Measurements from ENCODE around the gene CELF5.

Gene CELF5

GRCh38 chr19:3186891-3187661 is 37.4 kb upstream of the CELF5 start:
- no peak for TF ChIP-seq CTCF (IDR thresholded peaks at IDR 0.05; ENCODE audit: insufficient read depth, low read depth, low read length, missing control alignments)
- DNase-seq (ENCODE audit: low read depth) = no peak
- H3K4me3 ChIP-seq (ENCODE audit: low read depth, low read length) = peak overlapping the region; percentile 84

- H3K4me3 ChIP-seq (ENCODE audit: low read depth, low read length) = no peak overlapping the region
These were observed 36.6 kb upstream of the CELF5 start for GRCh38 chr19:3187662-3188511.

GRCh38 chr19:3188627-3189596 is 35.5 kb upstream of the CELF5 start:
- no peak overlapping the region for H3K4me3 ChIP-seq (ENCODE audit: low read depth, low read length)
- no peak for DNase-seq (ENCODE audit: low read depth)
- TF ChIP-seq CTCF (IDR thresholded peaks at IDR 0.05; ENCODE audit: insufficient read depth, low read depth, low read length, missing control alignments) = no peak

More at GRCh38 chr19:3187662-3188511, 36.6 kb upstream of the CELF5 start:
- no peak for DNase-seq (ENCODE audit: low read depth)
- no peak for TF ChIP-seq CTCF (IDR thresholded peaks at IDR 0.05; ENCODE audit: insufficient read depth, low read depth, low read length, missing control alignments)

- H3K4me3 ChIP-seq (ENCODE audit: low read depth, low read length) = no peak overlapping the region
- no peak for TF ChIP-seq CTCF (IDR thresholded peaks at IDR 0.05; ENCODE audit: insufficient read depth, low read depth, low read length, missing control alignments)
- DNase-seq (ENCODE audit: low read depth) = no peak
These were observed 34.6 kb upstream of the CELF5 start for GRCh38 chr19:3189702-3190469.

- H3K4me3 ChIP-seq (ENCODE audit: low read depth, low read length) = no peak overlapping the region
- TF ChIP-seq CTCF (IDR thresholded peaks at IDR 0.05; ENCODE audit: insufficient read depth, low read depth, low read length, missing control alignments) = no peak
- DNase-seq (ENCODE audit: low read depth) = no peak
These were observed 34.0 kb upstream of the CELF5 start for GRCh38 chr19:3190470-3190770.

Data from GM12865 (cell line).